BE2C (cell line): ENCODE data around the gene MKKS.

Experiments
- DNase-seq: peaks from one replicate; pipeline ENCODE4 v3.0.0-alpha.2; 2020
- H3K27me3 ChIP-seq: fragments of 250-450 bp; sonication (Bioruptor Pico); 2 replicates; pipeline ENCODE4 v1.5.1; 2020; ENCODE audit warnings: mild to moderate bottlenecking
- H3K36me3 ChIP-seq: fragments of 250-450 bp; sonication (Bioruptor Pico); 2 replicates; pipeline ENCODE4 v1.5.1; 2020; ENCODE audit warnings: mild to moderate bottlenecking
- H3K4me1 ChIP-seq: fragments of 250-450 bp; sonication (Bioruptor Pico); 2 replicates; pipeline ENCODE4 v1.5.1; 2020
- H3K4me3 ChIP-seq: 2 replicates; pipeline ENCODE4 v1.5.1; 2011; ENCODE audit warnings: low read depth, low read length
- H3K9me3 ChIP-seq: fragments of 250-450 bp; sonication (Bioruptor Pico); 2 replicates; pipeline ENCODE4 v1.5.1; 2020
- CTCF ChIP-seq: IDR thresholded peaks from 2 replicates; pipeline ENCODE4 v1.5.1; 2012; ENCODE audit warnings: mild to moderate bottlenecking, low read depth, low read length

Gene MKKS

GRCh38 chr20:10462516-10462915 lies 28.5 kb upstream of the MKKS start:
- Histone ChIP-seq H3K4me1 (no peaks in the 10 kb centered on the region), H3K27me3 (no peaks in the 10 kb centered on the region), H3K36me3 (no peaks in the 10 kb centered on the region), H3K4me3 (no peak overlapping the region), H3K9me3 (no peaks in the 10 kb centered on the region)
- no peak for DNase-seq
- no peak for TF ChIP-seq CTCF

- Histone ChIP-seq H3K27me3 (no peaks in the 10 kb centered on the region), H3K9me3 (no peaks in the 10 kb centered on the region), H3K36me3 (no peaks in the 10 kb centered on the region), H3K4me1 (no peaks in the 10 kb centered on the region), H3K4me3 (no peak overlapping the region)
- no peak for DNase-seq
- no peak for TF ChIP-seq CTCF
Observed at GRCh38 chr20:10461495-10461894, 27.5 kb upstream of the MKKS start.

- Histone ChIP-seq H3K4me3 (no peak overlapping the region), H3K36me3 (no peaks in the 10 kb centered on the region), H3K4me1 (no peaks in the 10 kb centered on the region), H3K27me3 (no peaks in the 10 kb centered on the region), H3K9me3 (no peaks in the 10 kb centered on the region)
- no peak for DNase-seq
- no peak for TF ChIP-seq CTCF
Observed at GRCh38 chr20:10454151-10454750, 20.2 kb upstream of the MKKS start.

GRCh38 chr20:10453241-10453640 lies 19.2 kb upstream of the MKKS start:
- TF ChIP-seq CTCF, result no peak
- H3K4me3 ChIP-seq, result no peak overlapping the region
- no peaks in the 10 kb centered on the region for H3K36me3 ChIP-seq
- H3K27me3 ChIP-seq, result no peaks in the 10 kb centered on the region
- H3K9me3 ChIP-seq, result no peaks in the 10 kb centered on the region
- H3K4me1 ChIP-seq, result no peaks in the 10 kb centered on the region
- DNase-seq, result no peak

GRCh38 chr20:10449270-10449669 lies 15.2 kb upstream of the MKKS start:
- no peaks in the 10 kb centered on the region for H3K27me3 ChIP-seq
- no peak for TF ChIP-seq CTCF
- DNase-seq, result no peak
- H3K36me3 ChIP-seq, result no peaks in the 10 kb centered on the region
- peaks cover 6% of the 10 kb centered on the region; the same call in 1 of the 2 replicates for H3K4me1 ChIP-seq
- H3K9me3 ChIP-seq, result no peaks in the 10 kb centered on the region
- no peak overlapping the region for H3K4me3 ChIP-seq

- Histone ChIP-seq H3K4me3 (no peak overlapping the region), H3K27me3 (no peaks in the 10 kb centered on the region), H3K36me3 (no peaks in the 10 kb centered on the region), H3K4me1 (peaks cover 6% of the 10 kb centered on the region; the same call in 1 of the 2 replicates), H3K9me3 (no peaks in the 10 kb centered on the region)
- DNase-seq, result no peak
- TF ChIP-seq CTCF, result no peak
Observed at GRCh38 chr20:10448270-10449156, 14.5 kb upstream of the MKKS start.
